ENCODE results near the gene DNAH11. TPM values are rescaled to one million over a fixed set of nuclear protein-coding genes. Genes with fewer than 3 reads are reported as not detected.

The DNAH11 gene
- total RNA-seq, 1 experiment from 2014 or later = 2.0 TPM

GRCh38 chr7:21497072-21497471, 45.8 kb upstream of the DNAH11 start:
- ChIA-PET CTCF (interaction anchor here (0.8 to 1.0 kb wide), 2 partner anchors 16 to 270 kb away, joined by 3 to 4 read pairs; no protein-coding TSS in a partner anchor), POLR2A (no interaction called here)
- TF ChIP-seq, protein P1, sequence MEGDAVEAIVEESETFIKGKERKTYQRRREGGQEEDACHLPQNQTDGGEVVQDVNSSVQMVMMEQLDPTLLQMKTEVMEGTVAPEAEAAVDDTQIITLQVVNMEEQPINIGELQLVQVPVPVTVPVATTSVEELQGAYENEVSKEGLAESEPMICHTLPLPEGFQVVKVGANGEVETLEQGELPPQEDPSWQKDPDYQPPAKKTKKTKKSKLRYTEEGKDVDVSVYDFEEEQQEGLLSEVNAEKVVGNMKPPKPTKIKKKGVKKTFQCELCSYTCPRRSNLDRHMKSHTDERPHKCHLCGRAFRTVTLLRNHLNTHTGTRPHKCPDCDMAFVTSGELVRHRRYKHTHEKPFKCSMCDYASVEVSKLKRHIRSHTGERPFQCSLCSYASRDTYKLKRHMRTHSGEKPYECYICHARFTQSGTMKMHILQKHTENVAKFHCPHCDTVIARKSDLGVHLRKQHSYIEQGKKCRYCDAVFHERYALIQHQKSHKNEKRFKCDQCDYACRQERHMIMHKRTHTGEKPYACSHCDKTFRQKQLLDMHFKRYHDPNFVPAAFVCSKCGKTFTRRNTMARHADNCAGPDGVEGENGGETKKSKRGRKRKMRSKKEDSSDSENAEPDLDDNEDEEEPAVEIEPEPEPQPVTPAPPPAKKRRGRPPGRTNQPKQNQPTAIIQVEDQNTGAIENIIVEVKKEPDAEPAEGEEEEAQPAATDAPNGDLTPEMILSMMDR (IDR thresholded peaks at IDR 0.05; ENCODE audit: insufficient read depth in 1 of 2, low read depth in 1 of 2, low read length in 1 of 2, severe bottlenecking in 1 of 2, unreplicated experiment in 1 of 2) = peak; percentile 33 to 60
- no peaks in the 10 kb centered on the region for H3K27me3 ChIP-seq (replicated peaks; ENCODE audit: control insufficient read depth, insufficient read depth, low read length)
- Mint-ChIP-seq H3K27me3 (ENCODE audit: insufficient read depth, unreplicated experiment) (no peaks in the 10 kb centered on the region), H3K4me3 (ENCODE audit: unreplicated experiment) (no peak overlapping the region), H3K4me1 (ENCODE audit: low read depth, unreplicated experiment) (no peaks in the 10 kb centered on the region), H3K27ac (ENCODE audit: unreplicated experiment) (no peak overlapping the region), H3K36me3 (ENCODE audit: insufficient read depth, unreplicated experiment) (peaks cover 15% of the 10 kb centered on the region), H3K9me3 (ENCODE audit: unreplicated experiment) (peaks cover 26% of the 10 kb centered on the region)
- DNase-seq = peak in 1 of 2 experiments; percentile 18
- intact Hi-C loops (cut with micrococcal nuclease; ENCODE audit: unreplicated experiment) = loop anchor here (2.0 kb wide), 1 partner anchor 270 kb away; no protein-coding TSS in a partner anchor
- no peaks in the 10 kb centered on the region; the same call in 1 of the 2 replicates for H3K36me3 ChIP-seq (ENCODE audit: control insufficient read depth, insufficient read depth, low read length)
- H3K4me3 ChIP-seq (ENCODE audit: low read depth, low read length) = no peak overlapping the region
- peaks cover 24% of the 10 kb centered on the region for H3K9me3 ChIP-seq
- no TSS peak for BruUV-seq (replicated peaks)
- no peaks in the 10 kb centered on the region for H3K4me1 ChIP-seq

GRCh38 chr7:21500117-21500832, 42.6 kb upstream of the DNAH11 start:
- H3K36me3 Mint-ChIP-seq (ENCODE audit: insufficient read depth, unreplicated experiment) = peaks cover 5% of the 10 kb centered on the region
- CTCF ChIA-PET = interaction anchor here (0.6 kb wide), 1 partner anchor 713 kb away, joined by 3 read pairs; the partner anchor contains the start of gene SP8
- Histone ChIP-seq H3K4me3 (ENCODE audit: low read depth, low read length) (no peak overlapping the region), H3K9me3 (peaks cover 2% of the 10 kb centered on the region; the same call in 1 of the 2 replicates), H3K4me1 (peaks cover 11% of the 10 kb centered on the region; the same call in 1 of the 2 replicates), H3K27me3 (replicated peaks; ENCODE audit: control insufficient read depth, insufficient read depth, low read length) (no peaks in the 10 kb centered on the region), H3K36me3 (ENCODE audit: control insufficient read depth, insufficient read depth, low read length) (no peaks in the 10 kb centered on the region; the same call in 1 of the 2 replicates)
- POLR2A ChIA-PET = no interaction called here
- intact Hi-C loops (cut with micrococcal nuclease; ENCODE audit: unreplicated experiment) = no loop called here
- BruUV-seq (replicated peaks) = no TSS peak
- TF ChIP-seq, protein P1 (IDR thresholded peaks at IDR 0.05; ENCODE audit: insufficient read depth in 1 of 2, low read depth in 1 of 2, low read length in 1 of 2, severe bottlenecking in 1 of 2, unreplicated experiment in 1 of 2) = no peak
- peaks cover 15% of the 10 kb centered on the region for H3K4me1 Mint-ChIP-seq (ENCODE audit: low read depth, unreplicated experiment)
- no peak for DNase-seq
- H3K27me3 Mint-ChIP-seq (ENCODE audit: insufficient read depth, unreplicated experiment) = no peaks in the 10 kb centered on the region
- H3K9me3 Mint-ChIP-seq (ENCODE audit: unreplicated experiment) = peaks cover 19% of the 10 kb centered on the region
- no peak overlapping the region for H3K4me3 Mint-ChIP-seq (ENCODE audit: unreplicated experiment)
- H3K27ac Mint-ChIP-seq (ENCODE audit: unreplicated experiment) = no peak overlapping the region

GRCh38 chr7:21504021-21504420, 38.8 kb upstream of the DNAH11 start:
- H3K4me3 Mint-ChIP-seq (ENCODE audit: unreplicated experiment) = no peak overlapping the region
- Histone ChIP-seq H3K9me3 (peaks cover 9% of the 10 kb centered on the region), H3K4me1 (peaks cover 12% of the 10 kb centered on the region; the same call in 1 of the 2 replicates), H3K36me3 (ENCODE audit: control insufficient read depth, insufficient read depth, low read length) (no peaks in the 10 kb centered on the region; the same call in none of the 2 replicates), H3K4me3 (ENCODE audit: low read depth, low read length) (no peak overlapping the region), H3K27me3 (replicated peaks; ENCODE audit: control insufficient read depth, insufficient read depth, low read length) (no peaks in the 10 kb centered on the region)
- intact Hi-C loops (cut with micrococcal nuclease; ENCODE audit: unreplicated experiment) = loop anchor here (1.0 kb wide), 1 partner anchor 76 kb away; the partner anchor contains the start of gene SP4
- H3K4me1 Mint-ChIP-seq (ENCODE audit: low read depth, unreplicated experiment) = peaks cover 15% of the 10 kb centered on the region
- H3K27me3 Mint-ChIP-seq (ENCODE audit: insufficient read depth, unreplicated experiment) = no peaks in the 10 kb centered on the region
- H3K36me3 Mint-ChIP-seq (ENCODE audit: insufficient read depth, unreplicated experiment) = peaks cover 10% of the 10 kb centered on the region
- DNase-seq = peak in 1 of 2 experiments; percentile 49
- TF ChIP-seq, protein P1 (IDR thresholded peaks at IDR 0.05; ENCODE audit: insufficient read depth in 1 of 2, low read depth in 1 of 2, low read length in 1 of 2, severe bottlenecking in 1 of 2, unreplicated experiment in 1 of 2) = peak in 1 of 2 experiments; percentile 26
- ChIA-PET POLR2A (interaction anchor here (0.5 kb wide), 1 partner anchor 375 kb away, joined by 3 read pairs; no protein-coding TSS in a partner anchor), CTCF (interaction anchor here (0.6 to 1.0 kb wide), 4 partner anchors 77 to 502 kb away, joined by 3 to 5 read pairs (median 4); no protein-coding TSS in a partner anchor)
- no TSS peak for BruUV-seq (replicated peaks)
- no peak overlapping the region for H3K27ac Mint-ChIP-seq (ENCODE audit: unreplicated experiment)
- peaks cover 39% of the 10 kb centered on the region for H3K9me3 Mint-ChIP-seq (ENCODE audit: unreplicated experiment)

Data from Caco-2 (cell line).